Omental fat pad (tissue), 4 donors: ENCODE measurements around the gene GRIK5. TPM values are rescaled to one million over a fixed set of nuclear protein-coding genes. Genes with fewer than 3 reads are reported as not detected.

Experiments used
- ATAC-seq: fragments of 150-250 bp; one replicate; pipeline ENCODE4 v1.9.1; 2016; ENCODE audit warnings: mild to moderate bottlenecking, moderate library complexity; ENCODE audit not compliant: low FRiP score
- DNase-seq: peaks from one replicate; pipeline ENCODE4 v3.0.0-alpha.2; 2019; ENCODE audit warnings: low spot score
- total RNA-seq, 4 donors: library from RNA; depleted of rRNA; stranded (reverse); fragments of >200 nt; gene quantifications; one replicate each; pipeline ENCODE4 v1.1.0, GENCODE V29; 2016
- TF ChIP-seq, protein P1 (sequence below), 3 donors: fragments of 450-650 bp; IDR thresholded peaks; one replicate each; pipeline ENCODE4 v1.5.1; 2016 to 2017; ENCODE audit warnings: antibody characterized with exemption in 3 of 3, mild to moderate bottlenecking in 3 of 3, moderate library complexity in 2 of 3

The GRIK5 gene, protein sequence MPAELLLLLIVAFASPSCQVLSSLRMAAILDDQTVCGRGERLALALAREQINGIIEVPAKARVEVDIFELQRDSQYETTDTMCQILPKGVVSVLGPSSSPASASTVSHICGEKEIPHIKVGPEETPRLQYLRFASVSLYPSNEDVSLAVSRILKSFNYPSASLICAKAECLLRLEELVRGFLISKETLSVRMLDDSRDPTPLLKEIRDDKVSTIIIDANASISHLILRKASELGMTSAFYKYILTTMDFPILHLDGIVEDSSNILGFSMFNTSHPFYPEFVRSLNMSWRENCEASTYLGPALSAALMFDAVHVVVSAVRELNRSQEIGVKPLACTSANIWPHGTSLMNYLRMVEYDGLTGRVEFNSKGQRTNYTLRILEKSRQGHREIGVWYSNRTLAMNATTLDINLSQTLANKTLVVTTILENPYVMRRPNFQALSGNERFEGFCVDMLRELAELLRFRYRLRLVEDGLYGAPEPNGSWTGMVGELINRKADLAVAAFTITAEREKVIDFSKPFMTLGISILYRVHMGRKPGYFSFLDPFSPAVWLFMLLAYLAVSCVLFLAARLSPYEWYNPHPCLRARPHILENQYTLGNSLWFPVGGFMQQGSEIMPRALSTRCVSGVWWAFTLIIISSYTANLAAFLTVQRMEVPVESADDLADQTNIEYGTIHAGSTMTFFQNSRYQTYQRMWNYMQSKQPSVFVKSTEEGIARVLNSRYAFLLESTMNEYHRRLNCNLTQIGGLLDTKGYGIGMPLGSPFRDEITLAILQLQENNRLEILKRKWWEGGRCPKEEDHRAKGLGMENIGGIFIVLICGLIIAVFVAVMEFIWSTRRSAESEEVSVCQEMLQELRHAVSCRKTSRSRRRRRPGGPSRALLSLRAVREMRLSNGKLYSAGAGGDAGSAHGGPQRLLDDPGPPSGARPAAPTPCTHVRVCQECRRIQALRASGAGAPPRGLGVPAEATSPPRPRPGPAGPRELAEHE
- 1 to 10 TPM in 3 of 4 donors, under 1 TPM in 1; 0.32 to 2.1 (median 1.6) TPM for total RNA-seq

DNA sequence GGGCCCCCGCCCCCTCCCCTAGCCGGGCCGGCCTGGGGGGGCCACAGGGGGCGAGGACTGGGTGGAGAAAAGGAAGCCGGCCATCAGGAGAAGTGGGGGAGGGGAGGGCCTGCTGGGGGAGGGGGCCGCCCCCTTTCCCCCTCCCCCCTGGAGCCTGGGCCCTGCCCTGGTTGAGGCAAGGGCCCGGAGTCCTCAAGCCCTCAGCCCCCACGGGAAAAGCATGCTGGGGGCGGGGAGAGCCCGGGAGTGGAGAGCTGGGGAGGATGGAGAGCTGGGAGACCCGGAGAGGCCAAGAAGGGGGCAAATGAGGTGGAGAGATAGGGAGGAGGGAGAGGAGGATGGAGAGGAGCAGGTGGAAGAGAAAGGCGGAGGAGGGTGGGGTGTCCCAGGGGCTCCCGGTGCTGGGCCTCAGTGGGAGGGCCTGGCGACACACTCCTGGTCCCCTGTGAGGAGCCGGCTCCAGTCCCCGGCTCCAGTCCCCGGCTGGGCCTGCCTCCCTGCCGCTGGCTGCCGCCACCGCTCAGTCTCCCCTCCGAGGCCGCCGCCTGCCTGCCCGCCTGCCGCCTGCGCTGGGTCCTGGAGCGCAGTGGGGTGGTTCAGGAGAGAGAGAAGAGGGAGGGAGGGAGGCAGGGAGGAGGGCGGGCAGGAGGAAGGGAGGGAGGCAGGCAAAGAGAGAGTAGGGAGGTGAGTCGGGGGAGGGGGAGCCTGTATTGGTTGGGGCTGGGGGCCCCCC is at the start of gene GRIK5:
TSS of gene GRIK5 (minus strand) at position 588 of the 733 bp plus-strand sequence. CDS start 4,436 bp downstream, outside the sequence.
- DNase-seq = no peak
- TF ChIP-seq, protein P1, sequence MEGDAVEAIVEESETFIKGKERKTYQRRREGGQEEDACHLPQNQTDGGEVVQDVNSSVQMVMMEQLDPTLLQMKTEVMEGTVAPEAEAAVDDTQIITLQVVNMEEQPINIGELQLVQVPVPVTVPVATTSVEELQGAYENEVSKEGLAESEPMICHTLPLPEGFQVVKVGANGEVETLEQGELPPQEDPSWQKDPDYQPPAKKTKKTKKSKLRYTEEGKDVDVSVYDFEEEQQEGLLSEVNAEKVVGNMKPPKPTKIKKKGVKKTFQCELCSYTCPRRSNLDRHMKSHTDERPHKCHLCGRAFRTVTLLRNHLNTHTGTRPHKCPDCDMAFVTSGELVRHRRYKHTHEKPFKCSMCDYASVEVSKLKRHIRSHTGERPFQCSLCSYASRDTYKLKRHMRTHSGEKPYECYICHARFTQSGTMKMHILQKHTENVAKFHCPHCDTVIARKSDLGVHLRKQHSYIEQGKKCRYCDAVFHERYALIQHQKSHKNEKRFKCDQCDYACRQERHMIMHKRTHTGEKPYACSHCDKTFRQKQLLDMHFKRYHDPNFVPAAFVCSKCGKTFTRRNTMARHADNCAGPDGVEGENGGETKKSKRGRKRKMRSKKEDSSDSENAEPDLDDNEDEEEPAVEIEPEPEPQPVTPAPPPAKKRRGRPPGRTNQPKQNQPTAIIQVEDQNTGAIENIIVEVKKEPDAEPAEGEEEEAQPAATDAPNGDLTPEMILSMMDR (IDR thresholded peaks at IDR 0.05) = no peak
- no peak for ATAC-seq

DNA sequence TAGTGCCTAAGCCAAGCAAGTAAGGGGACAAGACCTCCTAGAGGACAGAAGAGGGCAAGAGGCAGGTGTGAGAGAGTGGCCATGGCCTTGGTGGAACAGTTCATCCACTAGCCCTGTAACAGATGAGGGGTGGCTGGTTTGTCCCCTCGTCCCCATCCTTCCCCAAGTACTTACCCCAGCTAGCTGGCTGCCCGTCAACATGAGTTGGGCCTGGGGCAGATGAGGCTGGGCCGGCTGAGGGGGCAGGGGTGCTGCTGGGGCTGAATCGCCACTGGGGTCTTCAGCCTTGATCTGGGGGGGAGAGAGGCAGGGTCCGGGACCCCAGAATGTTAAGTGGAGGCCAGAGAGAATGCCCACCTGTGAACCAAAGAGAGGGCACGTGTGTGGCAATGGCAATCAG is 47.1 kb upstream of the GRIK5 start:
- DNase-seq = no peak
- TF ChIP-seq, protein P1 (IDR thresholded peaks at IDR 0.05) = no peak
- ATAC-seq = no peak

DNA sequence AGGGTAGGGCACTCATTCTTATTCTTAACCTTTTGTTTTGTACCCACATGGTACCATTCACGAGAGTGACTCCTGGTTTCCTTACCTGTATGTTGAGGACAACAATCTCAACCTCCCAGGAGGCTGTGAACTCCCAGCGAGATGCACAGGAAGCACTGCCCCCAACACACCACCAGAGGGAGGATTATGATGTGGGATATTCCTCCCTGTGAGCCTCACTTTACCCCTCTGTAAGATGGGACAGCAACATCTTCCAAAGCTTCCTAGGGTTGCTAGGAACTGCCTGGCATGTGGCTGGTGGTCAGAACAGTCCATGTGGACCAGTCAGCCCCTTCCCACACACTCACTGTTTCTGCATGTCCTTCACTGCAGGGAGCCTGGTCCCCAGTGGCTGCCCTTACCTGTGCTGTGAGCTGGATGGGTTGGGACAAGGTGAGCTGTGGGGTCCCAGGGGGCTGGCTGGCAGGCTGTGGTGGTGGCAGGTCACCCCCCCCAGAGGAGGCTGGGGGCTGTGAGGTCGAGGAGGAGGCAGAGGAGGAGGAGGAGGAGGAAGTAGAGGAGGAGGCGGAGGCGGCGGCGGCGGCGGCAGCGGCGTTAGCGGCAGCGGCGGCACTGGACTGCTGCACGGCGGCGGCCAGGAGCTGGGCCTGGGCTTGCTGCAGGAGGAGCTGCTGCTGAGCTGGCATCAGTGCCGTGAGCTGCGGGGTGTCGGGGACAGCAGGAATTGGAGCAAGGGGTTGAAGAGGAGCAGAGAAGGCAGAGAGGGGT is 46.5 kb upstream of the GRIK5 start:
- TF ChIP-seq, protein P1 (IDR thresholded peaks at IDR 0.05) = no peak
- ATAC-seq (no peak), DNase-seq (no peak)

DNA sequence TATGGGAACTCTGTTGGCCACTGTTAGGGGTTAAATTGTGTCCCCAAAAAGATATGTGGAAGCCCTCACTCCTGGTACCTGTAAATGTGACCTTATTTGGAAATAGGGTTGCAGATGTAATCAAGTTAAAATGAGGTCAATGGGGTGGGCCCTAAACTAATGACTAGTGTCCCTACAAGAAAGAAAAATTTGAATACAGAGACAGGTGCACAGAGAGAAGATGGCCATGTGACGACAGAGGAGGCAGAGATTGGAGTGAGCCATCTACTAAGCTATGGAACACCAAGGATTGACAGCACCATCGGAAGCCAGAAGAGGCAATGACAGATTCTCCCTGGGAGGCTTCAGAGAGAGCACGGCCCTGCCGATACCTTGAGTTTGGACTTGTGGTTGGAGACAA is 45.7 kb upstream of the GRIK5 start:
- no peak for ATAC-seq
- TF ChIP-seq, protein P1 (IDR thresholded peaks at IDR 0.05) = no peak
- DNase-seq = no peak

DNA sequence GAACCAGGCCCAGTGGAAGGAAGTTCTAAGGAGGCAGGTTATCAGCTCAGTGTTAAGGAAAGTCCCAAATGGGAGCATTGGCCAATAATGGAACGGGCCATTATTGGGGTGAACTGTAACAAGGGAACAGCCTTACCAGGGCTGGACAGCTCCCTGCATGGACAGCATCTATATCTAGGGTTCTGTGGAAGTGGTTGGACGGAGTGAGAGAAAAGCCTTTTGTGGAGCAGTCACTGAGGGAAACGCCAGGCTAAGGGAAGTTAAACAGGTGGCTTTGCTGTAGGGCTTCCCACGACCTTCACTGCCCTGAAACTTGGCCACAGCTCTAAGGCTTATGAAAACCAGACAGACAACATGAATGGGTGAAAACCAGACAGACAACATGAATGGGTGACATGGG is 45.2 kb upstream of the GRIK5 start:
- ATAC-seq = no peak
- TF ChIP-seq, protein P1 (IDR thresholded peaks at IDR 0.05) = no peak
- no peak for DNase-seq

DNA sequence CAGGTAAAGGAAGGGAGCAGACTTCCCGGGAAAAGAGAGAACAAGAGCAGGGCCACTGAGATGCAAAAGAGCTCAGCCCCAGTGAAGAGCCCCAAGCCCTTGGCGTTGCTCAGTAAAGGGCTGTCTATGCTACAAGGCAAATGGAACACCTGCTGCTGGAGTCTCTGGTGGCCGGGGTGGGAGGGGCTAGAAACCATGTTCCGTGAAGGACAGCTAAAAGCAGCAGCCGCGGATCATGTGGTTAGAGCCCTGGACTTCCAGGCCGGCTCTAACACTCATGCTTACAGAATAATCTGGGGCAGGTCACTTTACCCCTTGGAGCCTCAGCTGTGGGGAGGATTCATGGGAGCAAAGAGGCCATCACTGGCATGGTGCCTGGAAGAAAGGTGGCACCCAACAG is 44.4 kb upstream of the GRIK5 start:
- no peak for DNase-seq

More for the DNA sequence above, 44.4 kb upstream of the GRIK5 start:
- TF ChIP-seq, protein P1 (IDR thresholded peaks at IDR 0.05) = no peak
- no peak for ATAC-seq
